Cardiac fibroblast (primary cell): ENCODE results near the gene PJVK.
"Not testable (repeated sequence)": the region's sequence is repeated elsewhere in the genome, so short reads cannot be mapped to it uniquely, and the experiment has no call there.

ENCODE experiments used
- DNase-seq, 2 donors: peaks; one replicate each; pipeline versions ENCODE4 v3.0.0 to v3.0.0-alpha.2; 2010; ENCODE audit warnings: low read depth in 2 of 2
- H3K4me3 ChIP-seq, 2 donors: replicated peaks in 1 of 2; 1 replicate in 1 of 2; 2 replicates in 1 of 2; pipeline ENCODE4 v1.5.1; 2011; ENCODE audit warnings: low read depth in 2 of 2, low read length in 2 of 2, mild to moderate bottlenecking in 2 of 2, moderate library complexity in 1 of 2
- CTCF ChIP-seq: IDR thresholded peaks from one replicate; pipeline ENCODE4 v1.5.1; 2011; ENCODE audit warnings: low read depth, mild to moderate bottlenecking, low read length, inconsistent platforms

PJVK gene

GRCh38 chr2:178420463-178420999, 30.6 kb upstream of the PJVK start:
- no peak overlapping the region for H3K4me3 ChIP-seq
- DNase-seq: no peak
- TF ChIP-seq CTCF: no peak

- no peak overlapping the region for H3K4me3 ChIP-seq
- no peak for DNase-seq
- no peak for TF ChIP-seq CTCF
These were observed 29.1 kb upstream of the PJVK start for GRCh38 chr2:178422097-178422496.

- H3K4me3 ChIP-seq, DNase-seq: not testable (repeated sequence)
These were observed 27.4 kb upstream of the PJVK start for GRCh38 chr2:178423746-178424145.

- TF ChIP-seq CTCF: no peak
- no peak overlapping the region for H3K4me3 ChIP-seq
- DNase-seq: no peak
These were observed 25.8 kb upstream of the PJVK start for GRCh38 chr2:178425255-178425827.

- no peak for TF ChIP-seq CTCF
- no peak overlapping the region for H3K4me3 ChIP-seq
- DNase-seq: peak in 1 of 2 donors; percentile 48
These were observed 24.8 kb upstream of the PJVK start for GRCh38 chr2:178426388-178426787.

- no peak for TF ChIP-seq CTCF
- H3K4me3 ChIP-seq: no peak overlapping the region
- DNase-seq: no peak
These were observed 23.7 kb upstream of the PJVK start for GRCh38 chr2:178427458-178427857.

- H3K4me3 ChIP-seq: no peak overlapping the region
- no peak for DNase-seq
- TF ChIP-seq CTCF: no peak
These were observed 22.8 kb upstream of the PJVK start for GRCh38 chr2:178428396-178428806.
